Coronary artery (tissue), 2 donors: ENCODE results near the gene SDK2.

Experiments used
- DNase-seq: peaks from one replicate; pipeline ENCODE4 v3.0.0-alpha.2; 2017; ENCODE audit warnings: low spot score
- H3K27ac ChIP-seq, 2 donors: fragments of 200-600 bp; sonication (generic); one replicate each; pipeline ENCODE4 v1.5.1; 2016 to 2019
- H3K4me3 ChIP-seq: fragments of 200-600 bp; sonication (generic); 2 replicates; pipeline ENCODE4 v1.5.1; 2016; ENCODE audit warnings: mild to moderate bottlenecking, moderate library complexity
- CTCF ChIP-seq: fragments of 200-600 bp; sonication (generic); IDR thresholded peaks from one replicate; pipeline ENCODE4 v1.5.1; 2019; ENCODE audit warnings: antibody characterized with exemption

The SDK2 gene

GRCh38 chr17:73564843-73565242 is 79.4 kb downstream of the SDK2 start:
- Histone ChIP-seq H3K4me3 (no peak overlapping the region), H3K27ac (no peak overlapping the region)
- no peak for DNase-seq
- no peak for TF ChIP-seq CTCF

GRCh38 chr17:73562896-73563295 is 81.3 kb downstream of the SDK2 start:
- no peak overlapping the region for H3K27ac ChIP-seq
- DNase-seq, result no peak
- H3K4me3 ChIP-seq, result no peak overlapping the region
- TF ChIP-seq CTCF, result no peak

GRCh38 chr17:73561111-73561510 is 83.1 kb downstream of the SDK2 start:
- H3K4me3 ChIP-seq, result no peak overlapping the region
- TF ChIP-seq CTCF, result no peak
- DNase-seq, result no peak
- H3K27ac ChIP-seq, result no peak overlapping the region

- Histone ChIP-seq H3K4me3 (no peak overlapping the region), H3K27ac (no peak overlapping the region)
- no peak for TF ChIP-seq CTCF
- DNase-seq, result no peak
Observed at GRCh38 chr17:73560661-73561060, 83.6 kb downstream of the SDK2 start.

DNA sequence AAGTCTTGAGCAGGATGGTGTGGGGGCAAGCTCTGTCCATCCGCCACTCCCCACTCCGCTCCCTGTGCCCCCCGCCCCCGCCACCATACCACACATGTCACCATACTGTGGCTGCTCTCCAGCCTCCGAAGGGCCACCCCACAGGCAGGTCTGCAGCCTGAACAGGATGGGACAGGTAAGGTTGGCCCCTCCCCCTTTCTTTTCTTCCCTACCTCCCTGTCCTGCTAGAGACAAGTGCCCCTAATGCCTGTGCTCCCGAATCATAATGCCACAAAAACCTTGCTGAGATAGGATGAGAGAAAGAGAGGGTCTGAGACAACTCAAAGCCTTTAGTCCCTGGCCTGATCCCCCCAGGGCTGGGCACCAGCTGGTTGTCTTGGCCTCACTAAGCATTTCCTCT is 84.7 kb downstream of the SDK2 start:
- DNase-seq, result no peak
- H3K27ac ChIP-seq, result no peak overlapping the region
- no peak for TF ChIP-seq CTCF

GRCh38 chr17:73555199-73555960 is 88.9 kb downstream of the SDK2 start:
- no peak for TF ChIP-seq CTCF
- no peak overlapping the region for H3K4me3 ChIP-seq
- DNase-seq, result no peak
- no peak overlapping the region for H3K27ac ChIP-seq

More for the DNA sequence above, 84.7 kb downstream of the SDK2 start:
- no peak overlapping the region for H3K4me3 ChIP-seq

DNA sequence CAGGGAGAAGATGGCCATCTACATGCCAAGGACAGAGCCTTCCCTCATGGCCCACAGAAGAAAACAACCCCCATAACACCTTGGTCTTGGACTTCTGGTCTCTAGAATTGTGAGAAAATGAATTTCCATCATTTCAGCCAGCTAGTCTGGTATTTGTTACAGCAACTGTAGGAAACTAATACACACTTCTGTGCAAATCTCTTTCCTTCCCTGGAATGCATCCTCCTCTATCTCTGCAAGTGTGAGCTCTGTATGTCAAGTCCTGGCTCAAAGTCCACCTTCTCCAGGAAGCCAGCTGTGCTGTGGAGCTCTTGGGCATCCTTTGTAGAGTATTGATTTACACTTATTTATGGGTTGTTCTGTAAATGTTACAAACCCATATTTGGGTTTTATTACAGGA is 89.7 kb downstream of the SDK2 start:
- TF ChIP-seq CTCF, result no peak
- no peak overlapping the region for H3K4me3 ChIP-seq
- H3K27ac ChIP-seq, result no peak overlapping the region
- no peak for DNase-seq
